Esophagus muscularis mucosa (tissue), 4 donors: ENCODE measurements around the gene SCN8A.

Experiments
- CTCF ChIP-seq, 3 experiments: fragments of 200-600 bp in 2 of 3; fragments of 450-650 bp in 1 of 3; sonication (generic) in 2 of 3; IDR thresholded peaks; one replicate each; pipeline ENCODE4 v1.5.1; 2017 to 2019; ENCODE audit warnings: antibody characterized with exemption in 3 of 3, mild to moderate bottlenecking in 2 of 3, moderate library complexity in 1 of 3
- EP300 ChIP-seq: sonication (generic); formaldehyde crosslinking; IDR thresholded peaks from one replicate; pipeline ENCODE4 v1.6.1; 2017; ENCODE audit warnings: antibody characterized with exemption
- POLR2A ChIP-seq: fragments of 450-650 bp; IDR thresholded peaks from one replicate; pipeline ENCODE4 v1.6.1; 2017; ENCODE audit warnings: antibody characterized with exemption, moderate library complexity, mild to moderate bottlenecking, low read depth

- TF ChIP-seq CTCF (IDR thresholded peaks at IDR 0.05) (no peak), EP300 (no peak), POLR2A (no peak)
Measured at GRCh38 chr12:51850965-51851299, 259.9 kb downstream of the SCN8A start.
